GM15510 (cell line): Measurements from ENCODE around the gene PSENEN.

Experiments
- POLR2A ChIP-seq: IDR thresholded peaks from 3 replicates; pipeline ENCODE4 v1.6.1; 2011; ENCODE audit warnings: borderline replicate concordance; ENCODE audit not compliant: insufficient read length; ENCODE audit errors: extremely low read depth

The PSENEN gene

GRCh38 chr19:35760711-35761349 is 15.4 kb downstream of the PSENEN start:
- no peak for TF ChIP-seq POLR2A

GRCh38 chr19:35764432-35765315 is 19.2 kb downstream of the PSENEN start:
- TF ChIP-seq POLR2A = no peak

- no peak for TF ChIP-seq POLR2A
These were observed 21.2 kb downstream of the PSENEN start for GRCh38 chr19:35766571-35767104.

- TF ChIP-seq POLR2A = no peak
These were observed 22.0 kb downstream of the PSENEN start for GRCh38 chr19:35767288-35768081.

- TF ChIP-seq POLR2A = no peak
These were observed 22.6 kb downstream of the PSENEN start for GRCh38 chr19:35768082-35768421.

GRCh38 chr19:35773020-35773806 is 27.8 kb downstream of the PSENEN start:
- TF ChIP-seq POLR2A = no peak

- no peak for TF ChIP-seq POLR2A
These were observed 29.0 kb downstream of the PSENEN start for GRCh38 chr19:35774274-35775045.

- no peak for TF ChIP-seq POLR2A
These were observed 29.5 kb downstream of the PSENEN start for GRCh38 chr19:35775046-35775297.

- peak; percentile 51 for TF ChIP-seq POLR2A
These were observed 30.0 kb downstream of the PSENEN start, which contains the start of gene ARHGAP33 for GRCh38 chr19:35775298-35776101. Gene ARHGAP33, plus strand, starts transcription at chr19:35775564. Its CDS starts 95 bp downstream, at chr19:35775659.

- no peak for TF ChIP-seq POLR2A
These were observed 30.8 kb downstream of the PSENEN start for GRCh38 chr19:35776102-35776788.

- TF ChIP-seq POLR2A = no peak
These were observed 31.8 kb downstream of the PSENEN start for GRCh38 chr19:35777086-35777841.

GRCh38 chr19:35777961-35778360 is 32.5 kb downstream of the PSENEN start:
- no peak for TF ChIP-seq POLR2A
